Hepatocyte (in vitro differentiated cells): ENCODE results near the gene GSC. TPM values are rescaled to one million over a fixed set of nuclear protein-coding genes. Genes with fewer than 3 reads are reported as not detected.

Experiments
- DNase-seq: peaks from one replicate; pipeline ENCODE4 v3.0.0-alpha.2; 2016; ENCODE audit warnings: low spot score
- H2AFZ ChIP-seq: fragments of 200-600 bp; sonication (generic); 2 replicates; pipeline ENCODE4 v1.6.0; 2016; ENCODE audit warnings: antibody characterized with exemption, mild to moderate bottlenecking
- H3K27ac ChIP-seq: fragments of 200-600 bp; sonication (generic); 2 replicates; pipeline ENCODE4 v1.5.1; 2016; ENCODE audit warnings: mild to moderate bottlenecking
- H3K27me3 ChIP-seq: fragments of 200-600 bp; sonication (generic); 2 replicates; pipeline ENCODE4 v1.6.1; 2016
- H3K36me3 ChIP-seq: fragments of 200-600 bp; sonication (generic); replicated peaks from 2 replicates; pipeline ENCODE4 v1.5.1; 2016; ENCODE audit warnings: low read depth; ENCODE audit not compliant: insufficient read depth
- H3K4me1 ChIP-seq: fragments of 200-600 bp; sonication (generic); 2 replicates; pipeline ENCODE4 v1.5.1; 2016; ENCODE audit warnings: mild to moderate bottlenecking, moderate library complexity; ENCODE audit not compliant: insufficient read depth
- H3K4me2 ChIP-seq: fragments of 200-600 bp; sonication (generic); 2 replicates; pipeline ENCODE4 v1.6.0; 2016
- H3K4me3 ChIP-seq: fragments of 200-600 bp; sonication (generic); 2 replicates; pipeline ENCODE4 v1.5.1; 2016; ENCODE audit warnings: mild to moderate bottlenecking
- H3K79me2 ChIP-seq: fragments of 200-600 bp; sonication (generic); 2 replicates; pipeline ENCODE4 v1.6.0; 2017; ENCODE audit warnings: mild to moderate bottlenecking
- H3K9me2 ChIP-seq: fragments of 200-600 bp; sonication (generic); replicated peaks from 2 replicates; pipeline ENCODE4 v1.6.0; 2017; ENCODE audit warnings: mild to moderate bottlenecking; ENCODE audit not compliant: insufficient read depth
- H3K9me3 ChIP-seq: fragments of 200-600 bp; sonication (generic); 2 replicates; pipeline ENCODE4 v1.5.1; 2016; ENCODE audit warnings: low read depth, mild to moderate bottlenecking
- H4K20me1 ChIP-seq: fragments of 200-600 bp; sonication (generic); 2 replicates; pipeline ENCODE4 v1.6.0; 2016; ENCODE audit warnings: mild to moderate bottlenecking; ENCODE audit not compliant: insufficient read depth, poor library complexity, severe bottlenecking
- CTCF ChIP-seq: fragments of 200-600 bp; sonication (generic); IDR thresholded peaks from 2 replicates; pipeline ENCODE4 v1.5.1; 2016; ENCODE audit warnings: antibody characterized with exemption, mild to moderate bottlenecking; ENCODE audit not compliant: poor library complexity
- EZH2 ChIP-seq: fragments of 200-600 bp; sonication (generic); IDR thresholded peaks from 2 replicates; pipeline ENCODE4 v1.6.1; 2016; ENCODE audit warnings: antibody characterized with exemption, mild to moderate bottlenecking, borderline replicate concordance
- EZH2phosphoT487 ChIP-seq: fragments of 200-600 bp; sonication (generic); IDR thresholded peaks from one replicate; pipeline ENCODE4 v1.6.1; 2018; ENCODE audit warnings: antibody characterized with exemption, mild to moderate bottlenecking, low read depth, moderate library complexity; ENCODE audit not compliant: unreplicated experiment, severe bottlenecking
- WGBS: methylation state at CpG from one replicate; pipeline ENCODE4 v1.1.6; 2016; ENCODE audit warnings: low lambda C conversion rate; ENCODE audit errors: missing lambda C conversion rate; 5-methylcytosine and 5-hydroxymethylcytosine counted together
- polyA plus RNA-seq: library from polyadenylated mRNA; unstranded; fragments of >200 nt; fragmentation: Nextera tagmentation; extraction: Ambion mirVana; gene quantifications from 2 replicates; pipeline ENCODE4 v1.2.1, GENCODE V29; 2016
- total RNA-seq: library from RNA; depleted of rRNA; stranded (reverse); fragments of >200 nt; gene quantifications from 2 replicates; pipeline ENCODE4 v1.2.3, GENCODE V29; 2014

GSC gene
- 0.17 TPM in 1 of 2 replicates, not detected in the other for total RNA-seq
- polyA plus RNA-seq: 0.30 TPM in 1 of 2 replicates, not detected in the other

- peak within 1 kb of the TSS; percentile 57 for H3K4me3 ChIP-seq
- TF ChIP-seq EZH2phosphoT487 (peak; percentile 23), EZH2 (no peak), CTCF (no peak)
- H4K20me1 ChIP-seq: no peaks in the 10 kb centered on the region
- no peaks in the 10 kb centered on the region for H3K36me3 ChIP-seq
- H3K27me3 ChIP-seq: peaks cover 100% of the 10 kb centered on the region
- no peak within 1 kb of the TSS for H3K27ac ChIP-seq
- H2AFZ ChIP-seq: peak within 1 kb of the TSS; percentile 66
- peak; percentile 54 for DNase-seq
- no peaks in the 10 kb centered on the region for H3K9me2 ChIP-seq
- H3K9me3 ChIP-seq: no peaks in the 10 kb centered on the region
- no peaks in the 10 kb centered on the region for H3K79me2 ChIP-seq
- H3K4me2 ChIP-seq: peak within 1 kb of the TSS; percentile 97
- WGBS: under 1% methylated on average over 67 of the region's 96 CpGs
- peaks cover 18% of the 10 kb centered on the region for H3K4me1 ChIP-seq
Observed at GRCh38 chr14:94769391-94770250, at the start of gene GSC. GSC (minus strand) TSS chr14:94770113; CDS start chr14:94770015, 98 bp downstream.

GRCh38 chr14:94819531-94819930 is 49.6 kb upstream of the GSC start:
- WGBS: 47% methylated on average over 3 of the region's 3 CpGs
- no peaks in the 10 kb centered on the region for H3K27me3 ChIP-seq
- no peak overlapping the region for H2AFZ ChIP-seq
- no peaks in the 10 kb centered on the region for H3K36me3 ChIP-seq
- H4K20me1 ChIP-seq: no peaks in the 10 kb centered on the region
- H3K27ac ChIP-seq: no peak overlapping the region
- TF ChIP-seq CTCF: no peak
- no peak for TF ChIP-seq EZH2phosphoT487
- TF ChIP-seq EZH2: no peak
- no peak for DNase-seq
- H3K4me1 ChIP-seq: no peaks in the 10 kb centered on the region
- no peaks in the 10 kb centered on the region for H3K79me2 ChIP-seq
- no peak overlapping the region for H3K4me3 ChIP-seq
- no peaks in the 10 kb centered on the region for H3K9me3 ChIP-seq
- no peak overlapping the region for H3K4me2 ChIP-seq
- H3K9me2 ChIP-seq: no peaks in the 10 kb centered on the region

GRCh38 chr14:94816113-94816512 is 46.2 kb upstream of the GSC start:
- Histone ChIP-seq H3K27me3 (no peaks in the 10 kb centered on the region), H3K27ac (no peak overlapping the region), H3K4me1 (no peaks in the 10 kb centered on the region), H3K36me3 (no peaks in the 10 kb centered on the region), H3K79me2 (no peaks in the 10 kb centered on the region), H3K4me3 (no peak overlapping the region), H3K9me2 (no peaks in the 10 kb centered on the region), H2AFZ (no peak overlapping the region), H4K20me1 (no peaks in the 10 kb centered on the region), H3K9me3 (no peaks in the 10 kb centered on the region), H3K4me2 (no peak overlapping the region)
- no peak for DNase-seq
- WGBS: 44% methylated on average over 6 of the region's 6 CpGs
- TF ChIP-seq EZH2 (no peak), CTCF (peak; percentile 24)
